CD14-positive monocyte (primary cell): ENCODE results near the gene ALDH1B1. TPM values are rescaled to one million over a fixed set of nuclear protein-coding genes. Genes with fewer than 3 reads are reported as not detected.

Source experiments
- DNase-seq, 3 donors: peaks; one replicate each; pipeline ENCODE4 v3.0.0-alpha.2; 2011 to 2022
- H2AFZ ChIP-seq: 2 replicates; pipeline ENCODE4 v1.6.0; 2012; ENCODE audit warnings: mild to moderate bottlenecking, low read depth, low read length, inconsistent platforms; ENCODE audit not compliant: insufficient read depth, poor library complexity, severe bottlenecking
- H3K27ac ChIP-seq, 2 donors: 1 replicate in 1 of 2; 2 replicates in 1 of 2; pipeline ENCODE4 v1.5.1; 2012 to 2013; ENCODE audit warnings: low read length in 2 of 2, control low read depth in 1 of 2, inconsistent platforms in 1 of 2, low read depth in 1 of 2, mild to moderate bottlenecking in 1 of 2
- H3K27me3 ChIP-seq, 2 donors: one replicate each; pipeline versions ENCODE4 v1.6.0 to v1.6.1; 2011 to 2013; ENCODE audit warnings: low read length in 2 of 2; ENCODE audit not compliant: control insufficient read depth in 2 of 2, insufficient read depth in 2 of 2
- H3K36me3 ChIP-seq, 2 donors: replicated peaks in 1 of 2; 1 replicate in 1 of 2; 2 replicates in 1 of 2; pipeline versions ENCODE4 v1.5.1 to v1.6.1; 2012 to 2013; ENCODE audit warnings: low read length in 2 of 2, control low read depth in 1 of 2, inconsistent platforms in 1 of 2, mild to moderate bottlenecking in 1 of 2; ENCODE audit not compliant: insufficient read depth in 2 of 2, control insufficient read depth in 1 of 2
- H3K4me1 ChIP-seq, 2 donors: 1 replicate in 1 of 2; 2 replicates in 1 of 2; pipeline versions ENCODE4 v1.5.1 to v1.6.1; 2012 to 2013; ENCODE audit warnings: low read length in 2 of 2, control low read depth in 1 of 2, inconsistent platforms in 1 of 2, mild to moderate bottlenecking in 1 of 2, moderate library complexity in 1 of 2; ENCODE audit not compliant: insufficient read depth in 2 of 2, control insufficient read depth in 1 of 2
- H3K4me2 ChIP-seq: replicated peaks from 2 replicates; pipeline ENCODE3; 2012; ENCODE audit warnings: low read length, moderate library complexity, mild to moderate bottlenecking; ENCODE audit not compliant: poor library complexity, severe bottlenecking; ENCODE audit errors: extremely low read depth
- H3K4me3 ChIP-seq, 3 experiments: fragments of 200-600 bp in 1 of 3; sonication (generic) in 1 of 3; replicated peaks in 1 of 3; 1 replicate in 2 of 3; 2 replicates in 1 of 3; pipeline ENCODE4 v1.5.1; 2011 to 2013; ENCODE audit warnings: low read length in 3 of 3, mild to moderate bottlenecking in 3 of 3, control low read depth in 2 of 3, low read depth in 2 of 3, inconsistent platforms in 1 of 3, moderate library complexity in 1 of 3
- H3K79me2 ChIP-seq: 2 replicates; pipeline ENCODE4 v1.6.0; 2012; ENCODE audit warnings: mild to moderate bottlenecking, control low read depth, inconsistent platforms, low read length, moderate library complexity; ENCODE audit not compliant: insufficient read depth
- H3K9ac ChIP-seq: 2 replicates; pipeline ENCODE4 v1.6.0; 2017; ENCODE audit warnings: low read length, mild to moderate bottlenecking; ENCODE audit not compliant: insufficient read depth, poor library complexity, severe bottlenecking
- H3K9me3 ChIP-seq, 2 donors: replicated peaks in 1 of 2; 1 replicate in 1 of 2; 2 replicates in 1 of 2; pipeline versions ENCODE4 v1.5.1 to v1.6.1; 2012 to 2013; ENCODE audit warnings: low read length in 2 of 2, control low read depth in 1 of 2; ENCODE audit not compliant: control insufficient read depth in 1 of 2, insufficient read depth in 1 of 2
- H4K20me1 ChIP-seq: 2 replicates; pipeline ENCODE4 v1.6.0; 2012; ENCODE audit warnings: mild to moderate bottlenecking, low read length, control low read depth, moderate library complexity; ENCODE audit not compliant: insufficient read depth
- H3K27ac Mint-ChIP-seq, 7 donors: one replicate each; pipeline ENCODE4 v1.8.0; 2020; ENCODE audit warnings: mild to moderate bottlenecking in 7 of 7, mixed read lengths in 7 of 7, moderate library complexity in 6 of 7, inconsistent platforms in 2 of 7
- H3K27me3 Mint-ChIP-seq, 3 donors: one replicate each; pipeline ENCODE4 v1.8.0; 2021 to 2022; ENCODE audit warnings: low read depth in 3 of 3, mild to moderate bottlenecking in 3 of 3, mixed read lengths in 3 of 3, moderate library complexity in 3 of 3, inconsistent platforms in 1 of 3
- H3K36me3 Mint-ChIP-seq, 2 donors: one replicate each; pipeline ENCODE4 v1.8.0; 2020; ENCODE audit warnings: mixed read lengths in 2 of 2, inconsistent platforms in 1 of 2, mild to moderate bottlenecking in 1 of 2
- H3K4me1 Mint-ChIP-seq: one replicate; pipeline ENCODE4 v1.8.0; 2020; ENCODE audit warnings: mild to moderate bottlenecking, mixed read lengths
- H3K4me3 Mint-ChIP-seq, 2 donors: one replicate each; pipeline ENCODE4 v1.8.0; 2020; ENCODE audit warnings: mild to moderate bottlenecking in 2 of 2, mixed read lengths in 2 of 2, moderate library complexity in 1 of 2
- H3K9me3 Mint-ChIP-seq, 7 donors: one replicate each; pipeline ENCODE4 v1.8.0; 2020 to 2022; ENCODE audit warnings: mixed read lengths in 7 of 7, mild to moderate bottlenecking in 6 of 7, moderate library complexity in 6 of 7, inconsistent platforms in 2 of 7
- CTCF ChIP-seq: fragments of 200-600 bp; IDR thresholded peaks from one replicate; pipeline ENCODE4 v1.8.0; 2022; ENCODE audit warnings: antibody characterized with exemption, mild to moderate bottlenecking
- WGBS: methylation state at CpG from one replicate; pipeline ENCODE4 v1.1.5; 2013; ENCODE audit warnings: missing lambda C conversion rate; ENCODE audit not compliant: insufficient coverage; 5-methylcytosine and 5-hydroxymethylcytosine counted together
- intact Hi-C, 2 donors: fragments of 100-400 bp; cut with micrococcal nuclease; formaldehyde crosslinking; loops; one replicate each; pipeline versions ENCODE4 v1.15.0 to v1.15.1; 2023
- polyA plus RNA-seq, 3 donors: library from polyadenylated mRNA; depleted of rRNA in 1 of 3; unstranded in 2 of 3; stranded (reverse) in 1 of 3; fragments of 300-500 nt in 2 of 3; fragments of >200 nt in 1 of 3; fragmentation: Illumina TruSeq in 2 of 3; gene quantifications; 1 replicate in 2 of 3; 2 replicates in 1 of 3; pipeline ENCODE4 v1.2.3, GENCODE V29; 2012 to 2021

The ALDH1B1 gene
- polyA plus RNA-seq, 3 donors = 1.00 to 4.5 (median 3.8) TPM

GRCh38 chr9:38390442-38390841 lies 2.1 kb upstream of the ALDH1B1 start:
- H3K27ac Mint-ChIP-seq = no peak overlapping the region
- H3K4me3 Mint-ChIP-seq = no peak overlapping the region
- no peak for TF ChIP-seq CTCF
- H3K4me1 Mint-ChIP-seq = peaks cover 18% of the 10 kb centered on the region
- Histone ChIP-seq H3K4me1 (peaks cover 10 to 15% of the 10 kb centered on the region in 2 donors), H3K79me2 (peaks cover 6% of the 10 kb centered on the region), H3K9ac (no peak overlapping the region), H3K4me3 (no peak overlapping the region), H3K4me2 (no peak overlapping the region), H3K27ac (no peak overlapping the region), H4K20me1 (no peaks in the 10 kb centered on the region), H3K27me3 (no peaks in the 10 kb centered on the region), H2AFZ (no peak overlapping the region), H3K36me3 (no peaks in the 10 kb centered on the region), H3K9me3 (peaks cover 0 to under 1% of the 10 kb centered on the region in 2 donors)
- intact Hi-C loops = loop anchor here (10.0 kb wide), 2 partner anchors 476 to 636 kb away; partner anchors contain the start of gene TRMT10B (in 1 of the 2)
- WGBS = 67% methylated on average over 1 of the region's 1 CpG
- H3K36me3 Mint-ChIP-seq = no peaks in the 10 kb centered on the region
- DNase-seq = no peak
- peaks cover 0 to 3% (median 0%) of the 10 kb centered on the region in 7 donors for H3K9me3 Mint-ChIP-seq
- H3K27me3 Mint-ChIP-seq = peaks cover 2 to 10% (median 8%) of the 10 kb centered on the region in 3 donors

- H3K9me3 Mint-ChIP-seq = peaks cover 0 to 3% (median 0%) of the 10 kb centered on the region in 7 donors
- no peak overlapping the region for H3K4me3 Mint-ChIP-seq
- 81% methylated on average over 4 of the region's 5 CpGs for WGBS
- Histone ChIP-seq H3K79me2 (peaks cover 6% of the 10 kb centered on the region), H3K9me3 (no peaks in the 10 kb centered on the region), H2AFZ (no peak overlapping the region), H3K4me3 (no peak overlapping the region), H3K9ac (no peak overlapping the region), H4K20me1 (no peaks in the 10 kb centered on the region), H3K4me1 (peaks cover 10 to 15% of the 10 kb centered on the region in 2 donors), H3K4me2 (no peak overlapping the region), H3K27me3 (no peaks in the 10 kb centered on the region), H3K27ac (no peak overlapping the region), H3K36me3 (peaks cover 0 to 1% of the 10 kb centered on the region in 2 donors)
- H3K4me1 Mint-ChIP-seq = peaks cover 18% of the 10 kb centered on the region
- DNase-seq = no peak
- no peak for TF ChIP-seq CTCF
- H3K36me3 Mint-ChIP-seq = peaks cover 3% of the 10 kb centered on the region in 2 donors
- intact Hi-C loops = loop anchor here (10.0 kb wide), 2 partner anchors 476 to 636 kb away; partner anchors contain the start of gene TRMT10B (in 1 of the 2)
- H3K27ac Mint-ChIP-seq = no peak overlapping the region
- peaks cover 2 to 10% (median 8%) of the 10 kb centered on the region in 3 donors for H3K27me3 Mint-ChIP-seq
These were observed 1.7 kb upstream of the ALDH1B1 start for GRCh38 chr9:38390851-38391250.
